PFSK-1 (cell line): ENCODE measurements around the gene ANKK1.

ENCODE experiments used
- POLR2AphosphoS5 ChIP-seq: IDR thresholded peaks from 2 replicates; pipeline ENCODE4 v1.6.1; 2012; ENCODE audit warnings: low read depth, mild to moderate bottlenecking, control low read depth, low read length, moderate library complexity
- REST ChIP-seq, 2 experiments: IDR thresholded peaks; 2 replicates each; pipeline versions ENCODE4 v1.6.1 to v1.8.0; 2011 to 2012; ENCODE audit warnings: low read depth in 2 of 2, low read length in 2 of 2, control low read depth in 1 of 2, inconsistent platforms in 1 of 2, mild to moderate bottlenecking in 1 of 2, moderate library complexity in 1 of 2; ENCODE audit not compliant: insufficient read depth in 1 of 2
- TAF1 ChIP-seq: IDR thresholded peaks from 2 replicates; pipeline ENCODE4 v1.6.1; 2012; ENCODE audit warnings: low read length, control low read depth, borderline replicate concordance; ENCODE audit not compliant: insufficient read depth

- TF ChIP-seq POLR2AphosphoS5 = no peak
- TF ChIP-seq TAF1 = no peak
- TF ChIP-seq REST (IDR thresholded peaks at IDR 0.05; ENCODE audit: insufficient read depth in 1 of 2, low read depth in 2 of 2, low read length in 2 of 2) = no peak
Observed at GRCh38 chr11:113393501-113393985, 6.0 kb downstream of the ANKK1 start.
